Peyer's patch (tissue), 4 donors: Measurements from ENCODE around the gene TTC31.

Experiments used
- CTCF ChIP-seq, 6 experiments: fragments of 450-650 bp in 4 of 6; fragments of 200-600 bp in 2 of 6; sonication (generic) in 1 of 6; IDR thresholded peaks; one replicate each; pipeline ENCODE4 v1.5.1; 2017 to 2019; ENCODE audit warnings: antibody characterized with exemption in 6 of 6, mild to moderate bottlenecking in 3 of 6, moderate library complexity in 1 of 6
- POLR2A ChIP-seq, 2 donors: fragments of 450-650 bp; IDR thresholded peaks; one replicate each; pipeline ENCODE4 v1.5.1; 2017; ENCODE audit warnings: antibody characterized with exemption in 2 of 2, mild to moderate bottlenecking in 2 of 2, moderate library complexity in 2 of 2

DNA sequence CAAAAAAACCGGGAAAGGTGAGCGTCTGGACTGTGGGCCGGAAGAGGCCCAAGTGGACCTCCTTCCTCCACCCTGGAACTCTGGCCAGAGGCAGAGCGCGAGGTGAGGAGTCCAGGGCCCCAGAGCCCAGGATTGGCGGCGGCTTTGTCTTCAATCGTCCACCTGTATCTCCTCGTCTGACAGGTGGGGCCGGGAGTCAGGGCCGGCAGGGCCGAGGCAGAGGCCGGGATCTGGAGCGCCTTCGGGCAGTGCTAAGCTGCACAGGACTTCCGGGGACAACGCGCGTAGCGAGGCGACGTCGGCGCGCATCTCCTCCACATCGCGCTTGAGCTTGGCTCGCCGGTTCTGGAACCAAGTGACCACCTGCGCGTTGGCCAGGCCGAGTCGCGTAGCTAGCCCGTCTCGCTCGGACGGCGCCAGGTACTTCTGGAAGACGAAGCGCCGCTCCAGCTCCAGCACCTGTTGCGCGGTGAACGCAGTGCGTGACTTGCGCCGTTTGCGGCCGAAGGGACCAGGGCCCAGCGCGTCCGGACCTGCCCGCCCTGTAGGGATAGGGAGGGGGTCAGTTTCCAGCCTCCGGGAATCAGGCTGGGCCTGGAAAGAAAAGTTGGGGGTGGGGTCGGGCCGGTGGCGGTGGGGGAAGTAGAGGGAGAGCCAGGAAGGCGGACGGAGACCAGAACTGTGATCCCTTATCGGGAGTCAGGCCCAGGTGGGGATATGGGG lies 15.1 kb downstream of the TTC31 start:
- TF ChIP-seq POLR2A (IDR thresholded peaks at IDR 0.05) (no peak), CTCF (IDR thresholded peaks at IDR 0.05) (no peak)
